PC-3 (cell line): ENCODE results near the gene FBXO38.

Experiments
- CTCF ChIP-seq: fragments of 300-600 bp; sonication (generic); conservative IDR thresholded peaks from 2 replicates; pipeline ENCODE4 v1.5.1; 2017; ENCODE audit warnings: antibody characterized with exemption, low read depth, mild to moderate bottlenecking, low read length
- EZH2 ChIP-seq: fragments of 300-600 bp; sonication (generic); IDR thresholded peaks from one replicate; pipeline ENCODE4 v1.6.1; 2017; ENCODE audit warnings: antibody characterized with exemption, mild to moderate bottlenecking, low read length; ENCODE audit not compliant: unreplicated experiment

- TF ChIP-seq CTCF (no peak), EZH2 (no peak)
Observed at GRCh38 chr5:148393390-148393741, 9.6 kb downstream of the FBXO38 start.
